Left ventricle myocardium superior (tissue), 1 donor: ENCODE data around the gene SPARCL1. TPM values are rescaled to one million over a fixed set of nuclear protein-coding genes. Genes with fewer than 3 reads are reported as not detected.

Experiments used
- ATAC-seq: fragments of 200-7000 bp; cut with Tn5 transposase; one replicate; pipeline ENCODE4 v1.9.1; 2020; ENCODE audit warnings: mild to moderate bottlenecking, moderate library complexity
- DNase-seq: peaks from one replicate; pipeline ENCODE4 v3.0.0-alpha.2; 2020
- intact Hi-C: fragments of 100-400 bp; cut with micrococcal nuclease; formaldehyde crosslinking; loops from one replicate; pipeline ENCODE4 v1.11.0; 2022
- total RNA-seq: library from RNA; stranded (reverse); fragmentation: NEBNext Ultra II Directional; extraction: Animal tissue kit (Norgen Biotek cat#: 25700); gene quantifications from one replicate; pipeline ENCODE4 v1.2.1, GENCODE V29; 2021
- donor health status: DM: no; HTN: yes; CAD: no; lungs with severe emphysema.

Gene SPARCL1
- total RNA-seq, 1 donor from 2014 or later = 354 TPM

GRCh38 chr4:87542734-87543312 is 13.6 kb upstream of the SPARCL1 start:
- DNase-seq = no peak
- intact Hi-C loops = loop anchor here (5.0 to 10.0 kb wide), 2 partner anchors 112 to 299 kb away; partner anchors contain the start of gene DMP1
- ATAC-seq = no peak

- intact Hi-C loops = loop anchor here (5.0 to 10.0 kb wide), 2 partner anchors 113 to 300 kb away; partner anchors contain the start of gene DMP1
- ATAC-seq (peak; percentile 54), DNase-seq (peak; percentile 43)
Measured at GRCh38 chr4:87541956-87542709, 13.0 kb upstream of the SPARCL1 start.

GRCh38 chr4:87541521-87541920 is 12.3 kb upstream of the SPARCL1 start:
- no peak for ATAC-seq
- intact Hi-C loops = loop anchor here (5.0 to 10.0 kb wide), 2 partner anchors 113 to 301 kb away; partner anchors contain the start of gene DMP1
- no peak for DNase-seq

- intact Hi-C loops = loop anchor here (5.0 to 10.0 kb wide), 2 partner anchors 114 to 302 kb away; partner anchors contain the start of gene DMP1
- peak; percentile 93 for ATAC-seq
- no peak for DNase-seq
Measured at GRCh38 chr4:87540146-87541058, 11.2 kb upstream of the SPARCL1 start.

- DNase-seq (no peak), ATAC-seq (no peak)
- intact Hi-C loops = no loop called here
Measured at GRCh38 chr4:87532907-87533306, 3.7 kb upstream of the SPARCL1 start.

- intact Hi-C loops = no loop called here
- DNase-seq (no peak), ATAC-seq (no peak)
Measured at GRCh38 chr4:87532109-87532508, 2.9 kb upstream of the SPARCL1 start.

GRCh38 chr4:87531621-87532020 is 2.4 kb upstream of the SPARCL1 start:
- ATAC-seq (no peak), DNase-seq (no peak)
- intact Hi-C loops = no loop called here

- ATAC-seq (peak; percentile 91), DNase-seq (peak; percentile 69)
- intact Hi-C loops = no loop called here
Measured at GRCh38 chr4:87530868-87531267, 1.7 kb upstream of the SPARCL1 start.

GRCh38 chr4:87530229-87530628 is 1.1 kb upstream of the SPARCL1 start:
- intact Hi-C loops = no loop called here
- ATAC-seq = no peak
- no peak for DNase-seq

- intact Hi-C loops = no loop called here
- peak; percentile 39 for ATAC-seq
- DNase-seq = peak; percentile 32
Measured at GRCh38 chr4:87527431-87528220, 1.6 kb downstream of the SPARCL1 start.

GRCh38 chr4:87525636-87526295 is 3.4 kb downstream of the SPARCL1 start:
- ATAC-seq (peak; percentile 46), DNase-seq (no peak)
- intact Hi-C loops = no loop called here

- ATAC-seq = no peak
- intact Hi-C loops = no loop called here
- no peak for DNase-seq
Measured at GRCh38 chr4:87524456-87524855, 4.7 kb downstream of the SPARCL1 start.

- ATAC-seq (no peak), DNase-seq (no peak)
- intact Hi-C loops = no loop called here
Measured at GRCh38 chr4:87523307-87523706, 5.9 kb downstream of the SPARCL1 start.

GRCh38 chr4:87521757-87522374 is 7.3 kb downstream of the SPARCL1 start:
- ATAC-seq = peak; percentile 44
- intact Hi-C loops = no loop called here
- no peak for DNase-seq

- intact Hi-C loops = no loop called here
- no peak for ATAC-seq
Measured at GRCh38 chr4:87521319-87521718, 7.9 kb downstream of the SPARCL1 start.

GRCh38 chr4:87517621-87518020 is 11.6 kb downstream of the SPARCL1 start:
- ATAC-seq (no peak), DNase-seq (no peak)
- intact Hi-C loops = no loop called here

More at GRCh38 chr4:87521319-87521718, 7.9 kb downstream of the SPARCL1 start:
- DNase-seq = no peak

GRCh38 chr4:87516683-87517082 is 12.5 kb downstream of the SPARCL1 start:
- DNase-seq (no peak), ATAC-seq (peak; percentile 43)
- intact Hi-C loops = no loop called here

- intact Hi-C loops = no loop called here
- ATAC-seq (no peak), DNase-seq (no peak)
Measured at GRCh38 chr4:87512400-87512799, 16.8 kb downstream of the SPARCL1 start.
